Activated T-helper 2 cell treated with anti-CD3 and anti-CD28 coated beads, Interferon-gamma antibody, Interleukin-2, Interleukin-4, amounts not matched to agents 10 μg/mL and 5 μg/mL and 100 μg/mL, durations not matched to agents 14 hours and 24 hours and 36 hours (primary cell): Measurements from ENCODE around the gene CCT6B. TPM values are rescaled to one million over a fixed set of nuclear protein-coding genes. Genes with fewer than 3 reads are reported as not detected.

Experiments
- DNase-seq: peaks from one replicate; pipeline ENCODE4 v3.0.0; 2021; ENCODE audit warnings: low spot score
- H3K27ac Mint-ChIP-seq: one replicate; pipeline ENCODE4 v1.8.0; 2021; ENCODE audit warnings: mixed read lengths
- H3K27me3 Mint-ChIP-seq: one replicate; pipeline ENCODE4 v1.8.0; 2021; ENCODE audit warnings: low read depth, mixed read lengths
- H3K36me3 Mint-ChIP-seq: one replicate; pipeline ENCODE4 v1.8.0; 2021; ENCODE audit warnings: low read depth, mixed read lengths
- H3K4me1 Mint-ChIP-seq: one replicate; pipeline ENCODE4 v1.8.0; 2021; ENCODE audit warnings: low read depth, mixed read lengths
- H3K4me3 Mint-ChIP-seq: one replicate; pipeline ENCODE4 v1.8.0; 2021; ENCODE audit warnings: low read depth, mild to moderate bottlenecking, moderate library complexity, mixed read lengths
- H3K9me3 Mint-ChIP-seq: one replicate; pipeline ENCODE4 v1.8.0; 2021; ENCODE audit warnings: mixed read lengths
- intact Hi-C: fragments of 100-400 bp; cut with micrococcal nuclease; formaldehyde crosslinking; loops from one replicate; pipeline ENCODE4 v1.15.1; 2023
- total RNA-seq: library from RNA; stranded (reverse); gene quantifications from 2 replicates; pipeline ENCODE4 v1.2.3, GENCODE V29; 2022

CCT6B gene
- total RNA-seq, 1 donor from 2014 or later: 1.5 TPM

DNA sequence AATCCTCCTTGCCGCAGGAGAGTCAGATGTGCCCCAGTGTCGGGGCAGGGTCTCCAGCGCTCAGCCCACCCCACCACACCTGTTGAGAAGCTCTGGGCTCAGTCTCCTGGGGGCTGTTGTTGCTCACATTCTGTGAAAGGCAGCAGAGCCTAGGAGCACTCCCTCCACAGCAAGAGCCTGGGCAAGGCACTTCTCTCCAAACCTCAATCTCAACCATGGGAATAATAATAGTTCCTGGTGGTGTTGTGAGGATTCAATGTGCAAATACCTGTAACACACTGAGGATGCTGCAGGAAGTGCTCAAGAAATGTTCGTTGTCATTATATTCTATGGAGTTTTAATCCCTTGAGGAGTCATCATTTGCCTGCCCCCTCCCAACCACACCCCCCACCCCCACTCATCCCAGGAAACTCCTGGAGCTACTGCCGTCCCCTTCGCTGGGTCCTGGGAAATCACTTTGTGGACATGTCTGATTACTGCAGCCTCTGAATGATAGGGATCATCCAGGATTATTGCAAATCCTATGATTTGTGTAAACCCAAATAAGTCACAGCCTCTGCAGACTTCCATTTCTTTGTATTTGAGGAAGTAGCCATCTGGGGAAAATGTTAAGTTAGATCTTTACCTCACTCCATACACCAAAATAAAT, 61.5 kb downstream of the CCT6B start:
- DNase-seq: no peak
- peaks cover 31% of the 10 kb centered on the region for H3K27me3 Mint-ChIP-seq
- H3K36me3 Mint-ChIP-seq: no peaks in the 10 kb centered on the region
- intact Hi-C loops: no loop called here
- no peak overlapping the region for H3K27ac Mint-ChIP-seq
- H3K4me1 Mint-ChIP-seq: peaks cover 1% of the 10 kb centered on the region
- H3K4me3 Mint-ChIP-seq: no peak overlapping the region
- H3K9me3 Mint-ChIP-seq: no peaks in the 10 kb centered on the region

DNA sequence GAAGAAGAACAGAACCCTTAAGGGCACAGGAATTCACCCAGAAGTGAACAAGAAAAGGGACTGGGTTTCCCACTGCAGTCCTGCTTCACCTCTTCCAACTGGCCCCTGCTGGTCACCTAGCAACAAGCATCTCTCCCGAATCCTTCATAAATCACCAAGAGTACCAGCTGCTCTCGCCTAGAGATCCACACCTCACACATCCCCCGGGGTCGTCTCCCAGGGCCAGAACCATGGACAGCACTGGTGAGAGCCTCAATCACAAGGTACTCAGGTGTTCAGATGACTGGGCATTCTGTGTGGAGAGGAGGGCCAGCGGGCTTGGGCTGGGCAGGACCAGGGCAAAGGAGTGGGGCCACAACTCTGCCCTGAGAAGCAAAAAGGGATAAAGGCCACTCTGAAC, 65.9 kb downstream of the CCT6B start:
- no peaks in the 10 kb centered on the region for H3K4me1 Mint-ChIP-seq
- no peak for DNase-seq
- H3K27me3 Mint-ChIP-seq: peaks cover 19% of the 10 kb centered on the region
- H3K27ac Mint-ChIP-seq: no peak overlapping the region
- H3K9me3 Mint-ChIP-seq: no peaks in the 10 kb centered on the region
- intact Hi-C loops: no loop called here
- no peak overlapping the region for H3K4me3 Mint-ChIP-seq
- H3K36me3 Mint-ChIP-seq: no peaks in the 10 kb centered on the region

DNA sequence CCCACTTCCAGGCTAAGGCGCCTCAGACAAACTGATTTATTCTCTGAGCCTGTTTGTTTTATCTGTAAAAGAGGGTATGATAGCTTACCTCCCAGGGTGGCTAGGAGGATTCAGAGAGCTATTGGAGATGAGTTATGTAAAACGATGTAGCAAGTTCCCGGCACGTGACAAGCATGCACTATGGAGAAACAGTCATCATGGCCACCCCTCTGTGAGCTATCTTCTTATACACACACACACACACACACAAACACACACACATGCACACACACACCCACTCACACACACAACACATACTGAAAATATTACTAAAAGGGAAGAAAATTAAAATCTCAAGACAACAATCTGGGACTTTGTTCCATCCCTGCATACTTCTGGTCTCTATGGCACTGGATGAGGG, 66.3 kb downstream of the CCT6B start:
- H3K9me3 Mint-ChIP-seq: no peaks in the 10 kb centered on the region
- H3K27me3 Mint-ChIP-seq: peaks cover 17% of the 10 kb centered on the region
- H3K27ac Mint-ChIP-seq: no peak overlapping the region
- intact Hi-C loops: no loop called here
- no peaks in the 10 kb centered on the region for H3K4me1 Mint-ChIP-seq
- H3K36me3 Mint-ChIP-seq: no peaks in the 10 kb centered on the region
- DNase-seq: no peak
- H3K4me3 Mint-ChIP-seq: no peak overlapping the region

DNA sequence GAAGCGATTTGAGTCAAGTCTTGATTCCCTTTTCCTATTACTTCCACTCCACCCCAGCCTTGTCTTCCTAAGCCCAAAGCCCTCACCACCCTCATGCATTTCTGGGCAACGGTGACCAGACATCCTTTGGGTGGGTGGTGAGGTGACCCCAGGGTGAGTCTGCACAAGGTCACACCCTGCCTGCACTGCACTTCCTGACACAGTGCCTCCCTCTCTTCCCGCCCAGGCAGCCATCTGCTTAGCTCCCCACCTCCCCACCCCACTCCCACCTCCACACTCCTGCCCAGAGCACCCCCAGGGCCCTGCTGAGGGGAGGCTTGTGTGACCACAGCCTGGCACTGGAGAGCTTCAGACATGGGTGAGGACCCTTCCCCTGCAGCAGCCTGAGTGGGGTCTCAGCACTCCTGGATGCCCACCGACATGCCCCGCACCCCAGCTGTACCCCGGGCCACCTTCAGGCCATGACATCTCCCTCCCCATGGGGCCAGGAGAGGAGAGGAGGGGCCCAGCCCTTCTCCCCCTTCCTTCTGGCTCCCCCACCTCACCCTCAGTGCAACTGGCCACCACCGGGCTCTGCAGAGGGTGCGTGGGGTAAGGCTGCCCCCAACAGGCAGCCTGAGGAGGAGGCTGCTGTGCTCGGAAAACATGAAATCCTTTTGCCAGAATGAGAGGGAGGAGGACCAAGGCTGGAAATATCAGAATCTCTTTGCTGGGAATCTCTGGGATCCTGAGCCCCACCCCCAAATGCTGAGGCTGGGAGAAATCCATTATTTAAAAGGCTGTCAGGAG, 68.6 kb downstream of the CCT6B start:
- Mint-ChIP-seq H3K36me3 (no peaks in the 10 kb centered on the region), H3K27ac (no peak overlapping the region), H3K27me3 (peaks cover 11% of the 10 kb centered on the region), H3K9me3 (no peaks in the 10 kb centered on the region), H3K4me1 (no peaks in the 10 kb centered on the region), H3K4me3 (no peak overlapping the region)
- DNase-seq: no peak
- intact Hi-C loops: no loop called here

DNA sequence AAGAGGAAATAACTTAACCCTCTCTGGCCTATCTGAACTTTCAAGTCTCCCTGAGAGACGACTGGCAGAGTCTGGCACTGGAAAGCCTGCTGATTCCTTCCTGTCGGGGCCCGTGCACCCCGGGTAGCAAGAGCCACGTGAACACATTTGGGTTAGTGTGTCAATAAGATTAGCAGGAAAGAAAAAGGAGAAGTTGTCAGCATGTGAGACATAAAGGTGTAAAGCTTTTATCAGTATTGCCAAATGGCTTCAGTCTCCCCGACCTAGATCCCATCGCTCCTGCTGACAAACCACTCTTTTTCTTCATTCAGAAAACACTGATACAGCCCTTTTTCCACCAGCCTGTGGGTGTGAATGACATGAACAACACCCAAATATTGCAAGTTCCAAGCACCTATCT, 74.4 kb downstream of the CCT6B start:
- DNase-seq: no peak
- no peaks in the 10 kb centered on the region for H3K4me1 Mint-ChIP-seq
- no peaks in the 10 kb centered on the region for H3K36me3 Mint-ChIP-seq
- H3K9me3 Mint-ChIP-seq: no peaks in the 10 kb centered on the region
- no peak overlapping the region for H3K27ac Mint-ChIP-seq
- no peak overlapping the region for H3K4me3 Mint-ChIP-seq
- intact Hi-C loops: no loop called here
- H3K27me3 Mint-ChIP-seq: peaks cover 36% of the 10 kb centered on the region

DNA sequence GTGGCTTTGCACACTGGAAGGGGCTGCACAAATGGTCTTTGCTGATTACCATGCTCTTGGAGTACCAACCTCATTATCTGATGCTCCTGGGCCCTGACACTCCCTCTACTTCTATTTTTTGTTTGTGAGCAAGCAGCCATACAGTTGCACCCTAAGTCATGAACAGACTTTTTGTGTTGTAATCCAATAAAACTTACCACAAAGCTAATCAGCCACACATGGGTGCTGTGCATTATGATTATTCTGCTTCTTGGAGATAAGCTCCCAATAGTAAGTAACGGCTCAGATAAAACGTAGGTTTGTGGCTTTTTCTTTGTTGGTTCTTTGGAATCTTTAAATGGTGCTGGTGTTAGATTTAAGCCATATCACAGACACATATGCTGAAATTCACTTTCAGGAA, 76.2 kb downstream of the CCT6B start:
- no peak for DNase-seq
- Mint-ChIP-seq H3K27ac (no peak overlapping the region), H3K27me3 (peaks cover 46% of the 10 kb centered on the region)

DNA sequence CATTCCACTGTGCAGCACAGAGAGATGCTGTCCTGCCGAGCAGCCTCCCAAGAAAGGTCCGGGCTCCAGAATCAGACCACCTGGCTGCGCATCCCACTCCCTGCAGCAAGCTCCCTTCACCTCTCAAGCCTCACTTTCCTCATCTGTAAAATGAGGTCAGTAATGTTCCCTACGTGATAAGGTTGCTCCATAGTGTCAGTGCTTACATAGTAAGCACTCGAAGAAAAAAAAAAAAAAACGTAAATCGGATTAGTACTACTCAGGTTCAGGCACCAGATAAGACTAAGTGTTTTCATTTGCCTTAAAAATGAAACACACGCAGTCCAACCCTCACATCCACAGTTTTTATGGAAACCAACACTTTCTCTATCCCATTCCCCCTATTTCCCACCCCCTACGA, 76.7 kb downstream of the CCT6B start:
- no peak for DNase-seq
- Mint-ChIP-seq H3K36me3 (no peaks in the 10 kb centered on the region), H3K9me3 (no peaks in the 10 kb centered on the region), H3K27me3 (peaks cover 45% of the 10 kb centered on the region), H3K27ac (no peak overlapping the region), H3K4me1 (no peaks in the 10 kb centered on the region), H3K4me3 (no peak overlapping the region)
- intact Hi-C loops: no loop called here

More for the DNA sequence above, 76.2 kb downstream of the CCT6B start:
- H3K9me3 Mint-ChIP-seq: no peaks in the 10 kb centered on the region
- no peaks in the 10 kb centered on the region for H3K4me1 Mint-ChIP-seq
- intact Hi-C loops: no loop called here
- no peak overlapping the region for H3K4me3 Mint-ChIP-seq
- H3K36me3 Mint-ChIP-seq: no peaks in the 10 kb centered on the region

DNA sequence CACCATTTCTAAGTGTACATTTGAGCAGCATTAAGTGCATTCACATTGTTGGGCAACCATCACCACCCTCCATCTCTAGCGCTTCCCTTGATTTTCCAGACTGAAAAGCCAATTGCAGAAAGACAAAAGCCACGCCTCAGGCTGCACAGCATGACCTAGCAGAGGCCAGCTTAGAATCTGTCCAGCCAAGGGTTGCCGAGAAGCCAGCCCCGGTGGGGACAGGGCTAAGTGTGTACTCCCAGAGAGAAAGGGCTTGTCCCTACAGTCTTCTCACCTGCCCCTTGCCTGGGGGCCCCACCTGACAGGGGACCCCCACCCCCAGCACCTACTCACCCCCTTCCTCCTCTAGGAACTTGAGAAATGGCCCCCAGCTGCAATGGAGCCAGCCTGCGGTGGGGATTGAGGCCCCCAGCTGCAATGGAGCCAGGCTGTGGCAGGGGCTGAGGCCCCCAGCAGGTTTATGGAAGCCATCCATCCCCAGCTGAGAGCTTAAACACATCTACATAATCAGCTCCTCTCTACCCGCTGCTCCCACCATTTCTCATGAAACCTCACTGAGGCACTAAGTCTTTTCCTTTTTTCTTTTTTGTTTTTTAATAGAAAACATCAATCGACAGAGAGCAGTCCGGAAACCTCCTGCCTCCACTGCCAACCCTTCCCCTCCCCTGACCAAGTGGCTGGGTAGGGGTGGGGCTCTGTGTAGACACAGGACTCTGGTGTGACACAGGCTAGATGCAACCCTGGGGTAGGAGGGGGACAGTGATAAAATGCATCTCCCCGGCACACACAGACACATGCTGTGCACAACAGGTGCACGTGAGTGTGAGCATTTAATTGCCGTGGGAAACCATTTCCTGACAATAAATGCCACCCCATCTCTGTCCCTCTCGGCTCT, 77.9 kb downstream of the CCT6B start:
- H3K4me1 Mint-ChIP-seq: no peaks in the 10 kb centered on the region

DNA sequence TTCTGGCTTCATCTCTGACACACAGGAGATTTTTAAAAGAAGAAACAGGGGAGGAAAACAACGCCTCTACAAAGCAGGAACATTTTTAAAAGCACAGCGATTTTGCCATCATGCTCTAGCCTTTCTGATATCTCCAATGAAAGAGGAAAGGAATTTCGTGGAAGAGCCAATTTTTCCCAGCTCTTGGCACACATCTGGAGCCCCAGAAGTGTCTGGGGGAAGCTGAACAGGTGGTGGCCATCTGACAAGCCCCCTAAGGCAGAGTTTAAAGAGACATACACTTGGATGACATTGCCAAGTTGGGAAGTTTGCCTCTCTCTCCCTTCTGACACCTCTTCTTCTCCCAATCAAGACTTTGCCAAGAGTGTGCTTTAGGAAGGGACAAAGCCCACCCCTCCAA, 82.1 kb downstream of the CCT6B start:
- no peaks in the 10 kb centered on the region for H3K9me3 Mint-ChIP-seq
- peaks cover 33% of the 10 kb centered on the region for H3K27me3 Mint-ChIP-seq
- H3K36me3 Mint-ChIP-seq: no peaks in the 10 kb centered on the region
- H3K4me1 Mint-ChIP-seq: no peaks in the 10 kb centered on the region
- H3K27ac Mint-ChIP-seq: no peak overlapping the region
- no peak for DNase-seq
- intact Hi-C loops: no loop called here
- no peak overlapping the region for H3K4me3 Mint-ChIP-seq

More for the DNA sequence above, 77.9 kb downstream of the CCT6B start:
- Mint-ChIP-seq H3K4me3 (no peak overlapping the region), H3K27me3 (peaks cover 54% of the 10 kb centered on the region), H3K9me3 (no peaks in the 10 kb centered on the region), H3K36me3 (no peaks in the 10 kb centered on the region), H3K27ac (no peak overlapping the region)
- intact Hi-C loops: no loop called here
- no peak for DNase-seq

Other genes with a start within 250 kb of the CCT6B start
- 23.8 and 24.9 TPM in 2 replicates for gene ZNF830, start 80 bp upstream of the CCT6B start, total RNA-seq
- gene LIG3, start 19.1 kb upstream of the CCT6B start, total RNA-seq: 56.3 and 65.7 TPM in 2 replicates
- 21.3 and 25.4 TPM in 2 replicates for gene RFFL, start 102.2 kb upstream of the CCT6B start, total RNA-seq
- gene RAD51D, start 158.4 kb upstream of the CCT6B start, total RNA-seq: 29.5 and 31.9 TPM in 2 replicates
- gene FNDC8, start 160.2 kb upstream of the CCT6B start, total RNA-seq: not detected in 2 replicates
- gene NLE1, start 180.8 kb upstream of the CCT6B start, total RNA-seq: 38.8 and 40.6 TPM in 2 replicates
- not detected in 2 replicates for gene UNC45B, start 186.4 kb upstream of the CCT6B start, total RNA-seq
- not detected in 2 replicates for gene SLC35G3, start 232.9 kb upstream of the CCT6B start, total RNA-seq